Measurements from ENCODE around the gene FXYD5.

DNA sequence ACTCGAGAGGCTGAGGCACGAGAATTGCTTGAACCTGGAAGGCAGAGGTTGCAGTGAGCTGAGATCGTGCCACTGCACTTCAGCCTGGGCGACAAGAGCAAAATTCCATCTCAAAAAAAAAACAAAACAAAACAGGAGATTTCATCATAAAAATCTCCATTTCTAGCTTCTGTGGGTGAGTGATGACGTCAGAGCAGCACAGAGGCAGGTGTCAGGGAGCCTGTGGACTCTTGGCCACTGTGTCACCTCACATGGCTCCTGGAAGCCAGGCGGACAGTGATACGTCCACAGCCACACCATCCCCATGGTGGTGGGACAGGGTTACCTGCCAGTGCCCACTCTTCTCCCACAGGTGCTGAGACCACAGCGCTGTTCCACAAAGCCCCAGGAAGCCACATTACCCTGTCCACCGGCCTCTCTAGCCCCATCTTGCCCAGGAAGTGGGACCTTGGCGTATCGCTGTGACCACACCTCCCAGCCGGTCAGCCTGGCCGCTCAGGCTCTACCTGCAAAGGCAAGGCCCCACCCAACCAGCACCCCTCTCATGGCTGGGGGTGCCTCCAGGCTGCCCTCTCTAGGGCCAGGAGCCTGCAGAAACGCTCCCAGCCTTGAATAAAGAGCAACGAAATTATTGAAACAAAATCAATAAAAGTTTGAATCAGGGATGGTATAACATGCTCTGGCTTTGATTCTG lies 41.4 kb upstream of the FXYD5 start:
- TF ChIP-seq, protein P1, sequence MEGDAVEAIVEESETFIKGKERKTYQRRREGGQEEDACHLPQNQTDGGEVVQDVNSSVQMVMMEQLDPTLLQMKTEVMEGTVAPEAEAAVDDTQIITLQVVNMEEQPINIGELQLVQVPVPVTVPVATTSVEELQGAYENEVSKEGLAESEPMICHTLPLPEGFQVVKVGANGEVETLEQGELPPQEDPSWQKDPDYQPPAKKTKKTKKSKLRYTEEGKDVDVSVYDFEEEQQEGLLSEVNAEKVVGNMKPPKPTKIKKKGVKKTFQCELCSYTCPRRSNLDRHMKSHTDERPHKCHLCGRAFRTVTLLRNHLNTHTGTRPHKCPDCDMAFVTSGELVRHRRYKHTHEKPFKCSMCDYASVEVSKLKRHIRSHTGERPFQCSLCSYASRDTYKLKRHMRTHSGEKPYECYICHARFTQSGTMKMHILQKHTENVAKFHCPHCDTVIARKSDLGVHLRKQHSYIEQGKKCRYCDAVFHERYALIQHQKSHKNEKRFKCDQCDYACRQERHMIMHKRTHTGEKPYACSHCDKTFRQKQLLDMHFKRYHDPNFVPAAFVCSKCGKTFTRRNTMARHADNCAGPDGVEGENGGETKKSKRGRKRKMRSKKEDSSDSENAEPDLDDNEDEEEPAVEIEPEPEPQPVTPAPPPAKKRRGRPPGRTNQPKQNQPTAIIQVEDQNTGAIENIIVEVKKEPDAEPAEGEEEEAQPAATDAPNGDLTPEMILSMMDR (conservative IDR thresholded peaks at IDR 0.05 in 1 of 2, IDR thresholded peaks at IDR 0.05 in 1 of 2; ENCODE audit: extremely low read depth in 1 of 2, insufficient read depth in 1 of 2, low read depth in 1 of 2, low read length in 2 of 2) = no peak
- TF ChIP-seq EZH2 (IDR thresholded peaks at IDR 0.05; ENCODE audit: borderline replicate concordance, low read length) = no peak

All from mammary epithelial cell (primary cell).